OCI-LY3 (cell line): Measurements from ENCODE around the gene SMAD5.

Experiments used
- CTCF ChIP-seq: fragments of 200-600, 300-600 bp; sonication (generic); IDR thresholded peaks from 2 replicates; pipeline ENCODE4 v1.5.1; 2014; ENCODE audit warnings: antibody characterized with exemption, low read length, low read depth
- EZH2phosphoT487 ChIP-seq: fragments of 200-600 bp; shearing (Covaris generic); IDR thresholded peaks from 2 replicates; pipeline ENCODE4 v1.6.1; 2018; ENCODE audit warnings: antibody characterized with exemption, mixed run types, low read depth

GRCh38 chr5:136182618-136183017 is 50.0 kb downstream of the SMAD5 start:
- TF ChIP-seq CTCF (no peak), EZH2phosphoT487 (no peak)
